K562 (cell line): ENCODE measurements around the gene IQCN. TPM values are rescaled to one million over a fixed set of nuclear protein-coding genes. Genes with fewer than 3 reads are reported as not detected.

Experiments
- CHD2 ChIP-seq: IDR thresholded peaks from 2 replicates; pipeline ENCODE4 v1.6.1; 2011; ENCODE audit warnings: low read depth, low read length
- EGR1 ChIP-seq: fragments of 450-650 bp; conservative IDR thresholded peaks from 2 replicates; pipeline ENCODE4 v1.6.1; 2017; ENCODE audit warnings: mild to moderate bottlenecking
- ELF4 ChIP-seq: fragments of 450-650 bp; formaldehyde crosslinking; IDR thresholded peaks from 2 replicates; pipeline ENCODE4 v1.4.0; 2022; ENCODE audit warnings: missing genetic modification characterization
- GTF2E2 ChIP-seq: fragments of 200-800 bp; sonication (Bioruptor generic); IDR thresholded peaks from 2 replicates; pipeline ENCODE4 v1.6.1; 2016; ENCODE audit warnings: missing genetic modification characterization, missing compliant biosample characterization
- IRF2 ChIP-seq: sonication (generic); formaldehyde crosslinking; IDR thresholded peaks from 2 replicates; pipeline ENCODE4 v1.8.1; 2022; ENCODE audit warnings: mild to moderate bottlenecking, missing genetic modification reagents
- KAT8 ChIP-seq: fragments of 450-650 bp; IDR thresholded peaks from 2 replicates; pipeline ENCODE4 v1.6.1; 2016; ENCODE audit warnings: low read depth, mild to moderate bottlenecking
- MYNN ChIP-seq, 2 experiments: sonication (generic); formaldehyde crosslinking in 1 of 2; IDR thresholded peaks; 2 replicates each; pipeline versions ENCODE4 v1.5.0 to v1.6.1; 2016 to 2020; ENCODE audit warnings: antibody characterized with exemption in 1 of 2, missing genetic modification reagents in 1 of 2
- NCOA1 ChIP-seq: fragments of 450-650 bp; IDR thresholded peaks from 2 replicates; pipeline ENCODE4 v1.6.1; 2016; ENCODE audit warnings: low read depth
- NCOA4 ChIP-seq: fragments of 450-650 bp; IDR thresholded peaks from 2 replicates; pipeline ENCODE4 v1.6.1; 2018; ENCODE audit warnings: mild to moderate bottlenecking; ENCODE audit not compliant: partially characterized antibody
- NELFE ChIP-seq: IDR thresholded peaks from 2 replicates; pipeline ENCODE4 v1.6.1; 2011; ENCODE audit warnings: mild to moderate bottlenecking; ENCODE audit not compliant: insufficient read depth, insufficient read length
- NUFIP1 ChIP-seq: fragments of 450-650 bp; IDR thresholded peaks from 2 replicates; pipeline ENCODE4 v1.6.1; 2018; ENCODE audit not compliant: partially characterized antibody
- PURB ChIP-seq: sonication (generic); formaldehyde crosslinking; IDR thresholded peaks from 2 replicates; pipeline ENCODE4 v1.9.0; 2021; ENCODE audit warnings: low read depth, mild to moderate bottlenecking, missing genetic modification reagents
- SOX6 ChIP-seq: fragments of 450-650 bp; IDR thresholded peaks from 2 replicates; pipeline ENCODE4 v1.6.1; 2014; ENCODE audit warnings: mild to moderate bottlenecking
- TEAD2 ChIP-seq: fragments of 450-650 bp; IDR thresholded peaks from 2 replicates; pipeline ENCODE4 v1.6.1; 2016; ENCODE audit warnings: missing genetic modification characterization, control low read depth, missing compliant biosample characterization
- TOE1 ChIP-seq, 2 experiments: fragments of 450-650 bp in 1 of 2; sonication (generic) in 1 of 2; formaldehyde crosslinking in 1 of 2; IDR thresholded peaks; 2 replicates each; pipeline versions ENCODE4 v1.7.1 to v1.8.0; 2016 to 2022; ENCODE audit warnings: borderline replicate concordance in 2 of 2, mild to moderate bottlenecking in 2 of 2, antibody characterized with exemption in 1 of 2, inconsistent platforms in 1 of 2, low read depth in 1 of 2, missing genetic modification reagents in 1 of 2, moderate library complexity in 1 of 2
- ZKSCAN1 ChIP-seq: fragments of 150-350 bp; IDR thresholded peaks from 2 replicates; pipeline ENCODE4 v1.6.1; 2016; ENCODE audit warnings: low read depth, low read length
- ZNF408 ChIP-seq: fragments of 250-450 bp; sonication (Bioruptor Pico); IDR thresholded peaks from 2 replicates; pipeline ENCODE4 v1.4.0; 2020; ENCODE audit warnings: low read depth, mild to moderate bottlenecking, moderate library complexity
- ZNF431 ChIP-seq: sonication (generic); formaldehyde crosslinking; IDR thresholded peaks from 2 replicates; pipeline ENCODE4 v1.8.0; 2022; ENCODE audit warnings: mild to moderate bottlenecking, missing genetic modification reagents
- ZSCAN32 ChIP-seq: fragments of 450-650 bp; formaldehyde crosslinking; IDR thresholded peaks from 2 replicates; pipeline ENCODE4 v1.4.0; 2020; ENCODE audit warnings: mild to moderate bottlenecking, moderate library complexity
- polyA plus RNA-seq, 8 experiments: library from polyadenylated mRNA; depleted of rRNA in 4 of 8; stranded (reverse) in 5 of 8; unstranded in 3 of 8; fragments of >200 nt; fragmentation: Nextera tagmentation in 2 of 8; fragmentation: Illumina TruSeq in 1 of 8; extraction: Ambion mirVana in 2 of 8; extraction: Trizol in 1 of 8; gene quantifications; 2 replicates each; pipeline versions ENCODE4 v1.2.1 to v1.2.3, GENCODE V29; 2011 to 2014; ENCODE audit warnings: inconsistent platforms in 1 of 8, missing spikeins in 1 of 8
- total RNA-seq, 7 experiments: library from RNA; depleted of rRNA in 6 of 7; stranded (reverse); fragments of >200 nt in 6 of 7; fragmentation: Illumina TruSeq in 2 of 7; extraction: Trizol in 2 of 7; gene quantifications; 2 replicates each; pipeline versions ENCODE4 v1.2.1 to v1.2.3, GENCODE V29; 2011 to 2021; ENCODE audit warnings: low replicate concordance in 1 of 7
- TF ChIP-seq, protein P1 (sequence below): fragments of 250-450 bp; sonication (Bioruptor Pico); IDR thresholded peaks from 2 replicates; pipeline ENCODE4 v1.9.0; 2021; ENCODE audit warnings: mild to moderate bottlenecking
- TF ChIP-seq, protein P2 (sequence below): sonication (generic); formaldehyde crosslinking; IDR thresholded peaks from 2 replicates; pipeline ENCODE4 v1.5.0; 2020; ENCODE audit warnings: missing genetic modification reagents

The IQCN gene
- total and polyA plus RNA-seq, 9 of the 15 experiments (the other 6 are each of a cell fraction or from before 2014, with no cell fraction given): 0.01 to 0.07 (median 0.04) TPM; not detected in 3

DNA sequence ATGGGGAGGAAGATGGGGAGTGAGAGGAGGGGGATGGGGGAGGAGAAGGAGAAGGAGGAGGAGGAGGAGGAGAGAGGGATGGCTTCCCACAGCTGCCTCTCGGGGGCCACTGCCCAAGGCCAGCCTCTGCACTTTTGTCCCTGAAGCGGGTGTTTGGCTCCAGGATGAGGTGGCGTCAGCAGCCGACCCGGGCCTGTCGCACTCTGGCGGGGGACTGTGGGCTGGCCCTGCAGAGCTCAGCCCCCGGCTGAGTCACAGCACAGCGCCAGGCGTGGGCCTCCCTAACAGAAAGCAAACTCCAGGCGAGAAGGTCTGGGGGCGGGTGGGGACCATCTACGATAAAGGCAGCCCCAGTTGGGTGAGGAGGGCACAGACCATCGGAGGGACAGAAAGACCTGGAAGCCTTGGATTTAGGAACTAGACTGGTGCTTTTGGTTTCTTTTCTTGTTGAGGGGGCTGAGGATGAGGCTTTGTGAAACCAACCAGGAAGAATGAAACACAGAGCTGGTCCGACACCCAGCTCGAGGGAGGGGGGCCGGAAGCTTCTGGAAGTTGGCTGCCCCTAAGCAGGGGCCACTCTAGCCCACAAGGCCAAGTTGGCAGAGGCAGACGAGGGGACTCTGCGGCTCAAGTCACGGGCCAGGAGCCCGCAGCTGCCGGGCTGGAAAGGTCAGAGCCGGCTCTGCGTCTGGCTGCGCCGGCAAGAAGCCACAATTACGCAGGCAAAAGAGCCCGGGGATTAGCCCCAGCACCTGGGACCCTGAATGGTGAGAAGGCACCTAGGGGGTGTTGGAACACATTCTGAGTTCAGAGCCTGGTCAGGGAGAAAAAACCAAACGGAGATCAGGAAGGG is 30.4 kb upstream of the IQCN start (continued):
- peak; percentile 57; the same call in 1 of the 2 replicates for TF ChIP-seq TOE1 (IDR thresholded peaks at IDR 0.05; ENCODE audit: borderline replicate concordance)
- TF ChIP-seq TOE1 (CRISPR knock-in tag; IDR thresholded peaks at IDR 0.05; ENCODE audit: borderline replicate concordance, low read depth): no peak
- no peak for TF ChIP-seq NELFE
- TF ChIP-seq GTF2E2 (tag): peak; percentile 80
- TF ChIP-seq, protein P1, sequence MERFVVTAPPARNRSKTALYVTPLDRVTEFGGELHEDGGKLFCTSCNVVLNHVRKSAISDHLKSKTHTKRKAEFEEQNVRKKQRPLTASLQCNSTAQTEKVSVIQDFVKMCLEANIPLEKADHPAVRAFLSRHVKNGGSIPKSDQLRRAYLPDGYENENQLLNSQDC: no peak
- TF ChIP-seq ZKSCAN1: no peak
- TF ChIP-seq TEAD2: no peak
- TF ChIP-seq EGR1: peak; percentile 98
- TF ChIP-seq SOX6: no peak
- no peak; the same call in 1 of the 2 replicates for TF ChIP-seq ELF4 (CRISPR knock-in tag)
- TF ChIP-seq, protein P2, sequence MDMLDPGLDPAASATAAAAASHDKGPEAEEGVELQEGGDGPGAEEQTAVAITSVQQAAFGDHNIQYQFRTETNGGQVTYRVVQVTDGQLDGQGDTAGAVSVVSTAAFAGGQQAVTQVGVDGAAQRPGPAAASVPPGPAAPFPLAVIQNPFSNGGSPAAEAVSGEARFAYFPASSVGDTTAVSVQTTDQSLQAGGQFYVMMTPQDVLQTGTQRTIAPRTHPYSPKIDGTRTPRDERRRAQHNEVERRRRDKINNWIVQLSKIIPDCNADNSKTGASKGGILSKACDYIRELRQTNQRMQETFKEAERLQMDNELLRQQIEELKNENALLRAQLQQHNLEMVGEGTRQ: no peak
- peak; percentile 73 for TF ChIP-seq MYNN (IDR thresholded peaks at IDR 0.05)
- no peak for TF ChIP-seq MYNN (CRISPR knock-in tag; IDR thresholded peaks at IDR 0.05)
- no peak for TF ChIP-seq IRF2
- TF ChIP-seq ZNF408 (CRISPR knock-in tag): no peak
- 0 out of 2 replicates have a peak, but pooled peaks have one; percentile 47 for TF ChIP-seq NCOA1
- no peak for TF ChIP-seq NCOA4
- TF ChIP-seq NUFIP1: peak; percentile 20
- no peak for TF ChIP-seq CHD2
- no peak for TF ChIP-seq KAT8
- no peak for TF ChIP-seq ZNF431
- TF ChIP-seq PURB: no peak
- 0 out of 2 replicates have a peak, but pooled peaks have one; percentile 28 for TF ChIP-seq ZSCAN32 (CRISPR knock-in tag)
